IMR-90 (cell line): ENCODE data around the gene HEXD. TPM values are rescaled to one million over a fixed set of nuclear protein-coding genes. Genes with fewer than 3 reads are reported as not detected.

Experiments
- ATAC-seq: fragments of 200-7000 bp; cut with Tn5 transposase; 2 replicates; pipeline ENCODE4 v1.9.1; 2020; ENCODE audit warnings: low read depth, mild to moderate bottlenecking, moderate library complexity
- BruUV-seq: library from RNA; stranded (reverse); fragments of 400-500 nt; replicated peaks from 2 replicates; lab custom pipeline; 2021; lab: Mats Ljungman, UMichigan
- CTCF ChIA-PET: fragments of 300-600 bp; formaldehyde crosslinking; extraction: SDS; loops from one replicate; lab custom pipeline; 2021; ENCODE audit warnings: antibody characterized with exemption; lab: Yijun Ruan, JAX
- POLR2A ChIA-PET: fragments of 300-600 bp; sonication (Branson Sonifier 250); formaldehyde crosslinking; loops from one replicate; lab custom pipeline; 2022; ENCODE audit warnings: antibody characterized with exemption; ENCODE audit not compliant: unreplicated experiment; lab: Charles Lee
- DNase-seq: peaks from one replicate; pipeline ENCODE4 v3.0.0; 2013
- H2AFZ ChIP-seq: replicated peaks from 2 replicates; pipeline ENCODE3; 2013; ENCODE audit warnings: low read length, mild to moderate bottlenecking; ENCODE audit not compliant: poor library complexity
- H2AK5ac ChIP-seq: 2 replicates; pipeline ENCODE4 v1.6.1; 2013; ENCODE audit warnings: low read depth, low read length, inconsistent platforms
- H2AK9ac ChIP-seq: replicated peaks from 2 replicates; pipeline ENCODE3; 2013; ENCODE audit warnings: mild to moderate bottlenecking, low read depth, low read length, moderate library complexity; ENCODE audit not compliant: poor library complexity
- H2BK120ac ChIP-seq: 2 replicates; pipeline ENCODE4 v1.6.1; 2013; ENCODE audit warnings: low read depth, low read length, inconsistent platforms
- H2BK15ac ChIP-seq: 3 replicates; pipeline ENCODE4 v1.6.1; 2013; ENCODE audit warnings: low read depth, low read length, inconsistent platforms
- H2BK20ac ChIP-seq: 2 replicates; pipeline ENCODE4 v1.6.1; 2013; ENCODE audit warnings: low read depth, mild to moderate bottlenecking, inconsistent platforms, low read length, moderate library complexity
- H2BK5ac ChIP-seq: 2 replicates; pipeline ENCODE4 v1.6.1; 2013; ENCODE audit warnings: mild to moderate bottlenecking, low read depth, low read length, inconsistent platforms; ENCODE audit not compliant: poor library complexity, severe bottlenecking
- H3K14ac ChIP-seq: replicated peaks from 2 replicates; pipeline ENCODE4 v1.6.1; 2013; ENCODE audit warnings: low read depth, low read length, inconsistent platforms
- H3K18ac ChIP-seq: 2 replicates; pipeline ENCODE4 v1.6.1; 2013; ENCODE audit warnings: low read depth, low read length, control low read depth
- H3K23ac ChIP-seq: 2 replicates; pipeline ENCODE4 v1.6.1; 2013; ENCODE audit warnings: low read depth, low read length, inconsistent platforms
- H3K27ac ChIP-seq: 2 replicates; pipeline ENCODE4 v1.5.1; 2013; ENCODE audit warnings: mild to moderate bottlenecking, control low read depth, low read length; ENCODE audit not compliant: insufficient read depth
- H3K27me3 ChIP-seq: 2 replicates; pipeline ENCODE4 v1.6.1; 2013; ENCODE audit warnings: low read length; ENCODE audit not compliant: control insufficient read depth, insufficient read depth
- H3K36me3 ChIP-seq: 2 replicates; pipeline ENCODE4 v1.6.1; 2013; ENCODE audit warnings: low read length, mixed read lengths; ENCODE audit not compliant: control insufficient read depth, insufficient read depth
- H3K4ac ChIP-seq: 2 replicates; pipeline ENCODE4 v1.6.1; 2013; ENCODE audit warnings: low read depth, low read length, inconsistent platforms
- H3K4me1 ChIP-seq: 2 replicates; pipeline ENCODE4 v1.6.1; 2013; ENCODE audit warnings: low read length, mixed read lengths; ENCODE audit not compliant: control insufficient read depth, insufficient read depth
- H3K4me2 ChIP-seq: 2 replicates; pipeline ENCODE4 v1.6.1; 2013; ENCODE audit warnings: low read depth, mild to moderate bottlenecking, control low read depth, low read length, moderate library complexity
- H3K4me3 ChIP-seq: 2 replicates; pipeline ENCODE4 v1.5.1; 2013; ENCODE audit warnings: low read depth, mild to moderate bottlenecking, control low read depth, low read length, moderate library complexity; ENCODE audit not compliant: insufficient read depth
- H3K56ac ChIP-seq: 2 replicates; pipeline ENCODE4 v1.6.1; 2013; ENCODE audit warnings: low read length, inconsistent platforms; ENCODE audit not compliant: insufficient read depth; ENCODE audit errors: extremely low read depth
- H3K79me1 ChIP-seq, 2 experiments: 2 replicates each; pipeline ENCODE4 v1.6.1; 2013; ENCODE audit warnings: low read length in 2 of 2, inconsistent platforms in 1 of 2, low read depth in 1 of 2
- H3K9ac ChIP-seq: 2 replicates; pipeline ENCODE4 v1.6.1; 2013; ENCODE audit warnings: low read depth, low read length, control low read depth
- H3K9me1 ChIP-seq: 2 replicates; pipeline ENCODE4 v1.6.1; 2013; ENCODE audit warnings: low read length, inconsistent platforms; ENCODE audit not compliant: insufficient read depth
- H3K9me3 ChIP-seq: 2 replicates; pipeline ENCODE4 v1.6.1; 2013; ENCODE audit warnings: low read length; ENCODE audit not compliant: control insufficient read depth, insufficient read depth
- H4K20me1 ChIP-seq: 2 replicates; pipeline ENCODE4 v1.6.1; 2013; ENCODE audit warnings: low read length, inconsistent platforms; ENCODE audit not compliant: insufficient read depth
- H4K5ac ChIP-seq: 2 replicates; pipeline ENCODE4 v1.6.1; 2013; ENCODE audit warnings: mild to moderate bottlenecking, low read depth, low read length, control low read depth
- H4K8ac ChIP-seq, 2 experiments: 2 replicates each; pipeline ENCODE4 v1.6.1; 2013; ENCODE audit warnings: low read depth in 2 of 2, low read length in 2 of 2, control low read depth in 1 of 2, inconsistent platforms in 1 of 2
- H4K91ac ChIP-seq: 2 replicates; pipeline ENCODE4 v1.6.1; 2013; ENCODE audit warnings: low read depth, low read length, inconsistent platforms; ENCODE audit not compliant: insufficient read depth
- BHLHE40 ChIP-seq: fragments of 150-350 bp; IDR thresholded peaks from 2 replicates; pipeline ENCODE4 v1.6.1; 2016; ENCODE audit warnings: mild to moderate bottlenecking, low read depth, low read length
- CEBPB ChIP-seq: IDR thresholded peaks from 2 replicates; pipeline ENCODE4 v1.6.1; 2012; ENCODE audit warnings: low read depth, low read length, improper control_type of control experiment
- CHD1 ChIP-seq: IDR thresholded peaks from 2 replicates; pipeline ENCODE4 v1.6.1; 2012; ENCODE audit warnings: low read depth, low read length, improper control_type of control experiment
- FOS ChIP-seq: fragments of 150-350 bp; IDR thresholded peaks from 2 replicates; pipeline ENCODE4 v1.6.1; 2016; ENCODE audit warnings: low read depth, low read length
- MAFK ChIP-seq: IDR thresholded peaks from 2 replicates; pipeline ENCODE4 v1.6.1; 2012; ENCODE audit warnings: low read depth, low read length, improper control_type of control experiment
- MAZ ChIP-seq: IDR thresholded peaks from 2 replicates; pipeline ENCODE4 v1.6.1; 2012; ENCODE audit warnings: low read depth, mild to moderate bottlenecking, low read length, improper control_type of control experiment, moderate library complexity, borderline replicate concordance
- MXI1 ChIP-seq: IDR thresholded peaks from 2 replicates; pipeline ENCODE4 v1.6.1; 2012; ENCODE audit warnings: low read depth, mild to moderate bottlenecking, low read length, moderate library complexity, borderline replicate concordance
- NFE2L2 ChIP-seq: fragments of 150-350 bp; IDR thresholded peaks from 2 replicates; pipeline ENCODE4 v1.6.1; 2016; ENCODE audit warnings: low read depth, mild to moderate bottlenecking, low read length
- POLR2A ChIP-seq: IDR thresholded peaks from 2 replicates; pipeline ENCODE4 v1.6.1; 2012; ENCODE audit warnings: mild to moderate bottlenecking, low read depth, low read length
- RAD21 ChIP-seq: IDR thresholded peaks from 2 replicates; pipeline ENCODE4 v1.6.1; 2012; ENCODE audit warnings: low read length, improper control_type of control experiment
- RCOR1 ChIP-seq: IDR thresholded peaks from 2 replicates; pipeline ENCODE4 v1.6.1; 2012; ENCODE audit warnings: mild to moderate bottlenecking, low read length, improper control_type of control experiment; ENCODE audit not compliant: insufficient replicate concordance
- RFX5 ChIP-seq: IDR thresholded peaks from 2 replicates; pipeline ENCODE4 v1.8.0; 2012; ENCODE audit warnings: low read depth, mild to moderate bottlenecking, low read length, moderate library complexity
- SMC3 ChIP-seq: fragments of 150-350 bp; IDR thresholded peaks from 2 replicates; pipeline ENCODE4 v1.6.1; 2016; ENCODE audit warnings: low read depth, mild to moderate bottlenecking, antibody characterized with exemption, low read length, moderate library complexity
- WGBS, 2 experiments: methylation state at CpG; one replicate each; pipeline versions ENCODE4 v1.1.5 to v1.1.7; 2013; ENCODE audit warnings: missing lambda C conversion rate in 2 of 2; ENCODE audit not compliant: insufficient read length in 1 of 2; ENCODE audit errors: extremely low coverage in 2 of 2; 5-methylcytosine and 5-hydroxymethylcytosine counted together
- dilution Hi-C: fragments of 300-500 bp; cut with HindIII; formaldehyde crosslinking; loops from one replicate; pipeline ENCODE4 v1.14.3; 2018; ENCODE audit warnings: low sequenced_read_pairs; ENCODE audit not compliant: unreplicated experiment
- in situ Hi-C: fragments of 300-500 bp; cut with MboI; formaldehyde crosslinking; loops from 3 replicates; pipeline ENCODE4 v1.14.3; 2019; ENCODE audit warnings: low sequenced_read_pairs, inconsistent platforms, mixed read lengths
- intact Hi-C: fragments of 100-400 bp; cut with micrococcal nuclease; formaldehyde crosslinking; loops from 2 replicates; pipeline ENCODE4 v1.10.0; 2022
- polyA plus RNA-seq, 3 experiments: library from polyadenylated mRNA; depleted of rRNA; stranded (reverse); fragments of >200 nt; gene quantifications; 2 replicates each; pipeline ENCODE4 v1.2.3, GENCODE V29; 2012; ENCODE audit warnings: low replicate concordance in 1 of 3
- total RNA-seq: library from RNA; depleted of rRNA; stranded (reverse); fragments of >200 nt; gene quantifications from 2 replicates; pipeline ENCODE4 v1.2.3, GENCODE V29; 2012
- TF ChIP-seq, protein P1 (sequence below): fragments of 150-350 bp; IDR thresholded peaks from 2 replicates; pipeline ENCODE4 v1.6.1; 2016; ENCODE audit warnings: low read depth, mild to moderate bottlenecking, low read length, moderate library complexity, borderline replicate concordance
- TF ChIP-seq, protein P2 (sequence below): fragments of 150-350 bp; IDR thresholded peaks from 2 replicates; pipeline ENCODE4 v1.6.1; 2017; ENCODE audit warnings: mild to moderate bottlenecking, antibody characterized with exemption, low read length, low read depth
- TF ChIP-seq, protein P3 (sequence below): conservative IDR thresholded peaks from 2 replicates; pipeline ENCODE4 v1.5.1; 2012; ENCODE audit warnings: mild to moderate bottlenecking, low read depth, low read length, improper control_type of control experiment

The HEXD gene
- total and polyA plus RNA-seq, 2 of the 4 experiments (the other 2 are of a cell fraction) = 3.8 to 9.5 TPM

DNA sequence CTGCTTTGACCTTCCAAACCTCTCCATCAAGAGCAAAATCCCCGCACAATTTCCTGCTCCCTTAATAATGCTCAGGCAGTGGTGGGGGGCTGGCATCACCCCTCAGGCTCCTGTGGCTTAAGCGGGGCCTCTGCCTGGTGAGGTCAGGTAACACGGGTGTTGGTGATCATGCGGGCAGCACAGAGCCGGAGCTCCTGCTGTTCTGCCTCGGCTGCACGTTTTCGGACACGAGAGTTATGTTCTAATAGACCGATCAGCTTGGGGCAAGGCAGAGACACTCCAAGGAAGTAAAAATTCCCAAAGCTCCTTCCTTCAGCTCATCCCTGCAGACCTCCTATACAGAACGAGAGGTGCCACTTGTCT, 46.4 kb downstream of the HEXD start:
- H2AK5ac ChIP-seq = no peak overlapping the region
- no peaks in the 10 kb centered on the region for H3K27me3 ChIP-seq
- H3K4ac ChIP-seq = no peak overlapping the region
- H3K9me3 ChIP-seq = no peaks in the 10 kb centered on the region
- no peak overlapping the region for H4K5ac ChIP-seq
- H3K9ac ChIP-seq = no peak overlapping the region
- no peak overlapping the region for H2BK5ac ChIP-seq
- no peak overlapping the region for H3K4me2 ChIP-seq
- no peak overlapping the region for H3K23ac ChIP-seq
- H4K20me1 ChIP-seq = peaks cover 8% of the 10 kb centered on the region; the same call in 1 of the 2 replicates
- DNase-seq = no peak
- H2AK9ac ChIP-seq = no peak overlapping the region
- POLR2A ChIA-PET = no interaction called here
- no peak overlapping the region for H3K4me3 ChIP-seq
- WGBS, 2 experiments = 98% methylated on average over 6 of the region's 11 CpGs; no CpG with 5 or more reads in 1 of the 2 experiments
- H2BK20ac ChIP-seq = no peak overlapping the region
- in situ Hi-C loops (no loop called here), dilution Hi-C loops (no loop called here), intact Hi-C loops (no loop called here)
- peaks cover 3% of the 10 kb centered on the region; the same call in 1 of the 2 replicates for H3K9me1 ChIP-seq
- no peak overlapping the region for H2BK15ac ChIP-seq
- peaks cover 3 to 36% of the 10 kb centered on the region in 2 experiments for H3K79me1 ChIP-seq
- H4K91ac ChIP-seq = no peak overlapping the region
- no peak overlapping the region for H2BK120ac ChIP-seq
- H3K36me3 ChIP-seq = peaks cover 58% of the 10 kb centered on the region
- H3K14ac ChIP-seq = no peak overlapping the region
- H3K56ac ChIP-seq = no peak overlapping the region
- no peak overlapping the region for H3K27ac ChIP-seq
- H3K18ac ChIP-seq = no peak overlapping the region
- BruUV-seq = no TSS peak
- no peak overlapping the region for H2AFZ ChIP-seq
- TF ChIP-seq, protein P1, sequence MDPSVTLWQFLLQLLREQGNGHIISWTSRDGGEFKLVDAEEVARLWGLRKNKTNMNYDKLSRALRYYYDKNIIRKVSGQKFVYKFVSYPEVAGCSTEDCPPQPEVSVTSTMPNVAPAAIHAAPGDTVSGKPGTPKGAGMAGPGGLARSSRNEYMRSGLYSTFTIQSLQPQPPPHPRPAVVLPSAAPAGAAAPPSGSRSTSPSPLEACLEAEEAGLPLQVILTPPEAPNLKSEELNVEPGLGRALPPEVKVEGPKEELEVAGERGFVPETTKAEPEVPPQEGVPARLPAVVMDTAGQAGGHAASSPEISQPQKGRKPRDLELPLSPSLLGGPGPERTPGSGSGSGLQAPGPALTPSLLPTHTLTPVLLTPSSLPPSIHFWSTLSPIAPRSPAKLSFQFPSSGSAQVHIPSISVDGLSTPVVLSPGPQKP = no peak
- TF ChIP-seq MAFK (no peak), FOS (no peak), RCOR1 (no peak), CEBPB (no peak), SMC3 (no peak), RAD21 (no peak), MXI1 (no peak), POLR2A (no peak), CHD1 (no peak), NFE2L2 (no peak), BHLHE40 (no peak), RFX5 (no peak), MAZ (no peak)
- TF ChIP-seq, protein P2, sequence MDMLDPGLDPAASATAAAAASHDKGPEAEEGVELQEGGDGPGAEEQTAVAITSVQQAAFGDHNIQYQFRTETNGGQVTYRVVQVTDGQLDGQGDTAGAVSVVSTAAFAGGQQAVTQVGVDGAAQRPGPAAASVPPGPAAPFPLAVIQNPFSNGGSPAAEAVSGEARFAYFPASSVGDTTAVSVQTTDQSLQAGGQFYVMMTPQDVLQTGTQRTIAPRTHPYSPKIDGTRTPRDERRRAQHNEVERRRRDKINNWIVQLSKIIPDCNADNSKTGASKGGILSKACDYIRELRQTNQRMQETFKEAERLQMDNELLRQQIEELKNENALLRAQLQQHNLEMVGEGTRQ = no peak
- TF ChIP-seq, protein P3, sequence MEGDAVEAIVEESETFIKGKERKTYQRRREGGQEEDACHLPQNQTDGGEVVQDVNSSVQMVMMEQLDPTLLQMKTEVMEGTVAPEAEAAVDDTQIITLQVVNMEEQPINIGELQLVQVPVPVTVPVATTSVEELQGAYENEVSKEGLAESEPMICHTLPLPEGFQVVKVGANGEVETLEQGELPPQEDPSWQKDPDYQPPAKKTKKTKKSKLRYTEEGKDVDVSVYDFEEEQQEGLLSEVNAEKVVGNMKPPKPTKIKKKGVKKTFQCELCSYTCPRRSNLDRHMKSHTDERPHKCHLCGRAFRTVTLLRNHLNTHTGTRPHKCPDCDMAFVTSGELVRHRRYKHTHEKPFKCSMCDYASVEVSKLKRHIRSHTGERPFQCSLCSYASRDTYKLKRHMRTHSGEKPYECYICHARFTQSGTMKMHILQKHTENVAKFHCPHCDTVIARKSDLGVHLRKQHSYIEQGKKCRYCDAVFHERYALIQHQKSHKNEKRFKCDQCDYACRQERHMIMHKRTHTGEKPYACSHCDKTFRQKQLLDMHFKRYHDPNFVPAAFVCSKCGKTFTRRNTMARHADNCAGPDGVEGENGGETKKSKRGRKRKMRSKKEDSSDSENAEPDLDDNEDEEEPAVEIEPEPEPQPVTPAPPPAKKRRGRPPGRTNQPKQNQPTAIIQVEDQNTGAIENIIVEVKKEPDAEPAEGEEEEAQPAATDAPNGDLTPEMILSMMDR = no peak
- CTCF ChIA-PET = no interaction called here
- H3K4me1 ChIP-seq = no peaks in the 10 kb centered on the region
- H4K8ac ChIP-seq = no peak overlapping the region
- ATAC-seq = no peak
